ENCODE measurements around the gene CDKN1C.

CDKN1C gene

DNA sequence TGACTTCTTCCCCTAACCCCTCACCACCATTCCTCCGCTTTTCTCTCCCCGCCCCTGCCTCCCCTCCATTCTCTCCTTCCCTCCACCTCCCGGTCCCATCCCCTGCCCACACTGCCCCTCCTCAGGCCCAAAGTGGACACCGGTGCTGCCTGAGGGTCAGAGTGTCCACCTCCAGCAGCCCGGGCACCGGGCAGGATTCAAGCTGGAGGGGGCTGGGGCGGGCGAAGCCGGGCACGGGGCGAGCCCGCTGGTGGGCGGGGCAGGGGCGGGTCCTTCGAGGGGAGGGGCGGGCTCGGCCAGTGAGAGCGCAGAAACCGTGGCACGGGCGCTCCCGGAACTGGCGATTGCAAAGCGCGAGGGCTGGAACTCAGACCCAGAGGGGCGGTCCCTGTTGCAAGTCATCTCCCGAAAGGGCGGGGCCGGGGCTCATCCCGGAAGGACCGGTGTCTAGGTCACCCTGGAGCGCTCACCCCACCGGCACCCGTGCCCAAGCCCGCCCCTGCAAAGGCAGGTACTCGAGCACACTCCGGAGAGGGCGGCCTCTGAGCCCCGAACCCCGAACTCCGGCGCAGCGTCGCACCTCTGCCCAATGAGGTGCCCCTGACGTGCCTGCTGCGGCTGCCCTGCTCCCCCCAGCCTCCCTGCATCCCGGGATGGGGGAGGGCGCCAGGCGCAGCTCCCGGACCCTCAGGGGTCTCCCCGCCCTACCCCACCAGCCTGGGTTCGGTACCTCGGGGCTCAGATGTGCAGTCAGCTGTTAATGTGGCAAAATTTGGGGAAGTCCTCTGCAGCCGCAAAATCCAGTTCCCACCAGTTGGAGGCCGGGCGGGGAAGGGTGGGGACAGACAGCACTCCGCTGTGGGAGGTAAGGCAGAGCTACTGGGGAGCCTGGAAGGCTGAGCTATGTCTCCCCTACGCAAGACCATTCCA lies 16.5 kb upstream of the CDKN1C start:
- Histone ChIP-seq H2BK5ac (ENCODE audit: low read length) (no peak overlapping the region), H3K79me1 (ENCODE audit: low read depth, low read length) (no peaks in the 10 kb centered on the region), H3K36me3 (replicated peaks in 1 of 2; ENCODE audit: control insufficient read depth in 2 of 2, insufficient read depth in 2 of 2, low read length in 2 of 2) (no peaks in the 10 kb centered on the region), H3K18ac (ENCODE audit: low read length) (peak overlapping the region; percentile 92), H3K23ac (ENCODE audit: low read depth, low read length, poor library complexity) (peak overlapping the region; percentile 37), H2AK5ac (ENCODE audit: low read depth, low read length) (no peak overlapping the region), H3K4me2 (ENCODE audit: insufficient read depth, low read length, poor library complexity, severe bottlenecking) (peak overlapping the region; percentile 95), H4K8ac (ENCODE audit: low read depth, low read length) (no peak overlapping the region), H2BK15ac (ENCODE audit: low read length) (peak overlapping the region; percentile 18), H3K27ac (replicated peaks; ENCODE audit: low read length) (no peak overlapping the region), H3K4me1 (ENCODE audit: control insufficient read depth in 2 of 2, insufficient read depth in 1 of 2, low read depth in 1 of 2, low read length in 2 of 2) (peaks cover 9 to 15% of the 10 kb centered on the region in 2 donors), H2BK12ac (ENCODE audit: low read length) (no peak overlapping the region), H4K91ac (ENCODE audit: low read depth, low read length, poor library complexity) (no peak overlapping the region), H2AFZ (ENCODE audit: low read length) (peak overlapping the region; percentile 99), H3K9ac (ENCODE audit: low read depth, low read length, poor library complexity) (peak overlapping the region; percentile 83), H3K4ac (ENCODE audit: low read length) (no peak overlapping the region), H3K27me3 (ENCODE audit: control insufficient read depth in 3 of 3, insufficient read depth in 3 of 3, low read depth in 1 of 3, low read length in 3 of 3) (no peaks in the 10 kb centered on the region), H3K9me3 (replicated peaks in 1 of 2; ENCODE audit: control insufficient read depth in 2 of 2, insufficient read depth in 1 of 2, low read depth in 1 of 2, low read length in 2 of 2) (peaks cover 0 to 2% of the 10 kb centered on the region in 2 donors), H2BK120ac (ENCODE audit: low read depth, low read length) (peak overlapping the region; percentile 64), H3K4me3 (ENCODE audit: low read length in 2 of 2) (peak overlapping the region; percentile 64 to 91), H3K14ac (ENCODE audit: low read length) (no peak overlapping the region)
- WGBS, 2 donors (ENCODE audit: extremely low coverage in 2 of 2, insufficient read length in 2 of 2, insufficient replicate concordance in 1 of 2) = no CpG with 5 or more reads among the region's 58 CpGs
- DNase-seq (ENCODE audit: low spot score) = peak; percentile 76

GRCh38 chr11:2901196-2901796 lies 15.7 kb upstream of the CDKN1C start:
- Histone ChIP-seq H3K9ac (ENCODE audit: low read depth, low read length, poor library complexity) (no peak overlapping the region), H4K91ac (ENCODE audit: low read depth, low read length, poor library complexity) (no peak overlapping the region), H3K4ac (ENCODE audit: low read length) (no peak overlapping the region), H3K18ac (ENCODE audit: low read length) (peak overlapping the region; percentile 92), H2BK120ac (ENCODE audit: low read depth, low read length) (no peak overlapping the region), H3K23ac (ENCODE audit: low read depth, low read length, poor library complexity) (no peak overlapping the region), H3K27ac (replicated peaks; ENCODE audit: low read length) (no peak overlapping the region), H3K14ac (ENCODE audit: low read length) (no peak overlapping the region), H3K9me3 (replicated peaks in 1 of 2; ENCODE audit: control insufficient read depth in 2 of 2, insufficient read depth in 1 of 2, low read depth in 1 of 2, low read length in 2 of 2) (peaks cover 0 to 2% of the 10 kb centered on the region in 2 donors), H2BK12ac (ENCODE audit: low read length) (no peak overlapping the region), H2AK5ac (ENCODE audit: low read depth, low read length) (peak overlapping the region; percentile 44), H3K4me3 (ENCODE audit: low read length in 2 of 2) (peak overlapping the region; percentile 64 to 81), H3K79me1 (ENCODE audit: low read depth, low read length) (no peaks in the 10 kb centered on the region), H2BK5ac (ENCODE audit: low read length) (no peak overlapping the region), H4K8ac (ENCODE audit: low read depth, low read length) (no peak overlapping the region), H3K27me3 (ENCODE audit: control insufficient read depth in 3 of 3, insufficient read depth in 3 of 3, low read depth in 1 of 3, low read length in 3 of 3) (no peaks in the 10 kb centered on the region), H2AFZ (ENCODE audit: low read length) (peak overlapping the region; percentile 99), H3K4me1 (ENCODE audit: control insufficient read depth in 2 of 2, insufficient read depth in 1 of 2, low read depth in 1 of 2, low read length in 2 of 2) (peaks cover 9 to 15% of the 10 kb centered on the region in 2 donors), H3K4me2 (ENCODE audit: insufficient read depth, low read length, poor library complexity, severe bottlenecking) (peak overlapping the region; percentile 95), H3K36me3 (replicated peaks in 1 of 2; ENCODE audit: control insufficient read depth in 2 of 2, insufficient read depth in 2 of 2, low read length in 2 of 2) (no peaks in the 10 kb centered on the region), H2BK15ac (ENCODE audit: low read length) (peak overlapping the region; percentile 18)
- no CpG with 5 or more reads among the region's 16 CpGs for WGBS, 2 donors (ENCODE audit: extremely low coverage in 2 of 2, insufficient read length in 2 of 2, insufficient replicate concordance in 1 of 2)
- no peak for DNase-seq (ENCODE audit: low spot score)

- Histone ChIP-seq H3K4me2 (ENCODE audit: insufficient read depth, low read length, poor library complexity, severe bottlenecking) (no peak overlapping the region), H3K27me3 (ENCODE audit: control insufficient read depth in 3 of 3, insufficient read depth in 3 of 3, low read depth in 1 of 3, low read length in 3 of 3) (no peaks in the 10 kb centered on the region), H2BK12ac (ENCODE audit: low read length) (peak overlapping the region; percentile 36), H4K8ac (ENCODE audit: low read depth, low read length) (no peak overlapping the region), H3K4me3 (ENCODE audit: low read length in 2 of 2) (no peak overlapping the region), H2BK15ac (ENCODE audit: low read length) (peak overlapping the region; percentile 28), H2AK5ac (ENCODE audit: low read depth, low read length) (no peak overlapping the region), H3K4me1 (ENCODE audit: control insufficient read depth in 2 of 2, insufficient read depth in 1 of 2, low read depth in 1 of 2, low read length in 2 of 2) (peaks cover 9 to 15% of the 10 kb centered on the region in 2 donors), H4K91ac (ENCODE audit: low read depth, low read length, poor library complexity) (peak overlapping the region; percentile 9), H3K18ac (ENCODE audit: low read length) (peak overlapping the region; percentile 8), H3K9ac (ENCODE audit: low read depth, low read length, poor library complexity) (no peak overlapping the region), H3K27ac (replicated peaks; ENCODE audit: low read length) (no peak overlapping the region), H3K79me1 (ENCODE audit: low read depth, low read length) (no peaks in the 10 kb centered on the region), H3K14ac (ENCODE audit: low read length) (no peak overlapping the region), H2AFZ (ENCODE audit: low read length) (no peak overlapping the region), H3K9me3 (replicated peaks in 1 of 2; ENCODE audit: control insufficient read depth in 2 of 2, insufficient read depth in 1 of 2, low read depth in 1 of 2, low read length in 2 of 2) (no peaks in the 10 kb centered on the region), H2BK120ac (ENCODE audit: low read depth, low read length) (no peak overlapping the region), H2BK5ac (ENCODE audit: low read length) (peak overlapping the region; percentile 68), H3K4ac (ENCODE audit: low read length) (no peak overlapping the region), H3K23ac (ENCODE audit: low read depth, low read length, poor library complexity) (no peak overlapping the region), H3K36me3 (replicated peaks in 1 of 2; ENCODE audit: control insufficient read depth in 2 of 2, insufficient read depth in 2 of 2, low read length in 2 of 2) (no peaks in the 10 kb centered on the region)
- DNase-seq (ENCODE audit: low spot score) = no peak
- no CpG with 5 or more reads among the region's 13 CpGs for WGBS, 2 donors (ENCODE audit: extremely low coverage in 2 of 2, insufficient read length in 2 of 2, insufficient replicate concordance in 1 of 2)
Observed at GRCh38 chr11:2899080-2899783, 13.7 kb upstream of the CDKN1C start.
